Upper lobe of left lung (tissue), 6 donors: ENCODE measurements around the gene ADAT2. TPM values are rescaled to one million over a fixed set of nuclear protein-coding genes. Genes with fewer than 3 reads are reported as not detected.

Experiments used
- ATAC-seq, 2 donors: fragments of 200-7000 bp; cut with Tn5 transposase; one replicate each; pipeline ENCODE4 v1.9.1; 2022; ENCODE audit warnings: mild to moderate bottlenecking in 2 of 2, moderate library complexity in 2 of 2; ENCODE audit not compliant: low FRiP score in 2 of 2
- DNase-seq, 2 donors: peaks; one replicate each; pipeline ENCODE4 v3.0.0-alpha.2; 2019 to 2020
- H3K27ac ChIP-seq, 4 donors: fragments of 200-600 bp; sonication (generic); one replicate each; pipeline ENCODE4 v1.5.1; 2016 to 2019
- H3K27me3 ChIP-seq, 4 donors: fragments of 200-600 bp; sonication (generic); one replicate each; pipeline ENCODE4 v1.5.1; 2017 to 2019
- H3K36me3 ChIP-seq, 4 donors: fragments of 200-600 bp; sonication (generic); one replicate each; pipeline ENCODE4 v1.5.1; 2016 to 2019
- H3K4me1 ChIP-seq, 4 donors: fragments of 200-600 bp; sonication (generic); one replicate each; pipeline ENCODE4 v1.5.1; 2018 to 2019
- H3K4me3 ChIP-seq, 4 donors: fragments of 200-600 bp; sonication (generic); one replicate each; pipeline ENCODE4 v1.5.1; 2017 to 2019; ENCODE audit warnings: mild to moderate bottlenecking in 2 of 4, moderate library complexity in 1 of 4
- H3K9me3 ChIP-seq, 4 donors: fragments of 200-600 bp; sonication (generic); one replicate each; pipeline ENCODE4 v1.5.1; 2018 to 2019
- EP300 ChIP-seq, 4 donors: sonication (generic); formaldehyde crosslinking; IDR thresholded peaks; one replicate each; pipeline ENCODE4 v1.5.1; 2017; ENCODE audit warnings: antibody characterized with exemption in 4 of 4, control low read depth in 2 of 4
- POLR2A ChIP-seq, 4 donors: fragments of 450-650 bp; IDR thresholded peaks; one replicate each; pipeline ENCODE4 v1.5.1; 2016 to 2017; ENCODE audit warnings: antibody characterized with exemption in 4 of 4, mild to moderate bottlenecking in 2 of 4
- POLR2AphosphoS5 ChIP-seq, 2 donors: sonication (generic); formaldehyde crosslinking; IDR thresholded peaks; one replicate each; pipeline ENCODE4 v1.5.1; 2017; ENCODE audit warnings: antibody characterized with exemption in 2 of 2
- WGBS, 2 donors: methylation state at CpG; one replicate each; pipeline ENCODE4 v1.1.5; 2017 to 2018; 5-methylcytosine and 5-hydroxymethylcytosine counted together
- total RNA-seq, 6 donors: library from RNA; depleted of rRNA in 4 of 6; stranded (reverse); fragments of >200 nt in 4 of 6; gene quantifications; one replicate each; pipeline versions ENCODE4 v1.1.0 to v1.2.1, GENCODE V29; 2016 to 2021
- TF ChIP-seq, protein P1 (sequence below), 6 experiments: fragments of 450-650 bp in 4 of 6; fragments of 200-600 bp in 2 of 6; sonication (generic) in 2 of 6; IDR thresholded peaks; one replicate each; pipeline ENCODE4 v1.5.1; 2016 to 2019; ENCODE audit warnings: antibody characterized with exemption in 6 of 6
- donor health status: DM: no; HTN: no; CAD: no; lungs with moderate emphysema.
- donor health status: DM: no; HTN: yes; CAD: no; lungs with severe emphysema.

ADAT2 gene
- total RNA-seq, 6 donors from 2014 or later = 4.9 to 11.5 (median 6.8) TPM

DNA sequence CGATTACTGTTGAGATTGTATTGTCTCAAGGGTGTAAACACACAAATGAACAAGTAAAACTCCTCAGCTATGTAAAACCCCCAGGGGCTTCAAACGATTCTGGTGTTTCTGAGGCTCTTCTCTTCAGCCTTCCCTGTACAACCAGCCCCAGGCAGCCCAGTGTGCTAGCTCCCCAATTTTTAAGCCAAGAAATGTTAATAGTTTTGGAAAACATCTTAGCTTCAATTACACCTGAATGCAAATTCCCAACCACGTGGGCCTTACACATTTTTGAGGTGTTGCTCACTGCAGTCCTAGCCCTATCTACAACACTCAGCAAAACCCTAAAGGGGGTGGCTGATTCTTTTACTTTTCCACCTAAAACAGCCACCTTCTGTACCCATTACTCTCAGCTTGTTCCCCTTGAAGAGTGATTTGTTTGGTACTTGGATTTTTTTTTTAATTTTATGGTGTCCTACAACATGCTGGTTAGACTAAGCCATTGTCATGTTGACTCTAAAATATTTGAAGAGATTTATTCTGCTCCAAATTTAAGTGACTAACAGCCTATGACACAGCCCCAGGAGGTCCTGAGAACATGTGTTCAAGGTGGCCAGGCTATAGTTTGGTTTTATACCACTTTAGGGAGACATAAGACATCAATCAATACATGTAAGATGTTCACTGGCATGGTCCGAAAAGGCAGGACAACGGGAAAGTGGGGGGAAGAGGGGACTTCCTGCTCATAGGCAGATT, 48.7 kb downstream of the ADAT2 start:
- ATAC-seq = no peak
- H3K4me1 ChIP-seq = peaks cover 9 to 23% (median 12%) of the 10 kb centered on the region in 4 donors
- H3K27me3 ChIP-seq = no peaks in the 10 kb centered on the region
- H3K9me3 ChIP-seq = no peaks in the 10 kb centered on the region
- DNase-seq = no peak
- H3K36me3 ChIP-seq = no peaks in the 10 kb centered on the region
- 69 to 76% methylated on average over 5 of the region's 5 CpGs for WGBS, 2 donors
- no peak overlapping the region for H3K27ac ChIP-seq
- no peak for TF ChIP-seq POLR2A (IDR thresholded peaks at IDR 0.05)
- TF ChIP-seq POLR2AphosphoS5 (IDR thresholded peaks at IDR 0.05) = no peak
- TF ChIP-seq EP300 (IDR thresholded peaks at IDR 0.05) = no peak
- TF ChIP-seq, protein P1, sequence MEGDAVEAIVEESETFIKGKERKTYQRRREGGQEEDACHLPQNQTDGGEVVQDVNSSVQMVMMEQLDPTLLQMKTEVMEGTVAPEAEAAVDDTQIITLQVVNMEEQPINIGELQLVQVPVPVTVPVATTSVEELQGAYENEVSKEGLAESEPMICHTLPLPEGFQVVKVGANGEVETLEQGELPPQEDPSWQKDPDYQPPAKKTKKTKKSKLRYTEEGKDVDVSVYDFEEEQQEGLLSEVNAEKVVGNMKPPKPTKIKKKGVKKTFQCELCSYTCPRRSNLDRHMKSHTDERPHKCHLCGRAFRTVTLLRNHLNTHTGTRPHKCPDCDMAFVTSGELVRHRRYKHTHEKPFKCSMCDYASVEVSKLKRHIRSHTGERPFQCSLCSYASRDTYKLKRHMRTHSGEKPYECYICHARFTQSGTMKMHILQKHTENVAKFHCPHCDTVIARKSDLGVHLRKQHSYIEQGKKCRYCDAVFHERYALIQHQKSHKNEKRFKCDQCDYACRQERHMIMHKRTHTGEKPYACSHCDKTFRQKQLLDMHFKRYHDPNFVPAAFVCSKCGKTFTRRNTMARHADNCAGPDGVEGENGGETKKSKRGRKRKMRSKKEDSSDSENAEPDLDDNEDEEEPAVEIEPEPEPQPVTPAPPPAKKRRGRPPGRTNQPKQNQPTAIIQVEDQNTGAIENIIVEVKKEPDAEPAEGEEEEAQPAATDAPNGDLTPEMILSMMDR (IDR thresholded peaks at IDR 0.05) = no peak
- H3K4me3 ChIP-seq = no peak overlapping the region

DNA sequence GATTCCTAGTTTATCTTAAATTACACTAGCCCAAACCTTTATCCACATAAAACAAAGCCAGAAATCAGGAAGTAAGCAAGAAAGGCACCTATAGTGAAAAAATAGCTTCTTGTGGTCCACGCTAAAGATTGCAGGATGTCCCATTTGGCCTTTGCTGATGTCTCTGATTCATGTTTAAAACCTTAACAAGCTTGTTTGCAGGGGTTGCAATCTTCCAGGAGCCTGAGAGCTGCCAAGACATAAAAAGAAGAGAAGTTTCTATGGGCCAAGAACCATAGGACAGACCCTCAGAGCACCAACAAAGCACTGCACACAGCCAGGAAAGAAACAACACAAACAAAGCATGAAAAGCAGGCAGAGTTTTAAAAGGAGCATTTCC, 49.4 kb downstream of the ADAT2 start:
- no peak for ATAC-seq
- WGBS, 2 donors = 52 to 54% methylated on average over 1 of the region's 1 CpG

DNA sequence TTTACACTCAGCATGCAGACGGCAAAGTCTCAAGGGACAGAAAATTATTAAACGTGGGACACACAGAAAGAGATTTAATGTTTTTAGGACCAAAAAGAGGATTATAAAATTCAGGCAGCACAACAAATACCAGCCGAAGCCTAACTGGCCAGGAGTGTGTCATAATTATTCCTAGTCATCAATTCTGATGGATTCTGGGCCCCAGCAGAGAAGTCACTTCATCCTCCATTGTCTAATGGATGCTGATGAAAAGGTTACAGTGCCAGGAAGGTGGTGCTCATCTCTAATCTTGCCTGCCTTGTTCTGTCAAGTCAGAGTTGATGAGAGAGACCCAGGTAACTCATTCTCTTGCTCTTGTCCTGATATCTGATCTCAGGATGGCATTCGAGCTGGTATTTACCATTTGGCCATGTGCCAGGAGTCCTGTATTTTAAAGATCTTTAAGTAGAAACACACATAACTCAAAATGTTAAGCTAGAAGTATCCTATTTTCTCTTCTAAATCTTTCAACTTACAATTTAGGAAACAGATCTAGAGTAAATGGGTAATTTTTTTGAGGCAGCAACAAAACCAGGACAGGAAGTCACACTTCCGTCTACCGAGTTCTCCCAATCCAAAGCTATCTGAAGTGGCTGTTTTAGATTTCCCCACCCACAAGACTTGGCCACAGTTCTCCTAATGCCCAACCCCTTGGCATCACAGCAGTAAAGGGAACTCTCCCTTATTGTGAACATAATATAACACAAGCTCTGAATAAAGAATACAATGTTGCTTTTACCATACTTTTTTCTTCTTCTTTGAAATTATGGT, 50.0 kb downstream of the ADAT2 start:
- Histone ChIP-seq H3K27ac (peak overlapping the region; percentile 23 to 64 (median 44)), H3K36me3 (no peaks in the 10 kb centered on the region), H3K4me1 (peaks cover 9 to 23% (median 12%) of the 10 kb centered on the region in 4 donors), H3K9me3 (no peaks in the 10 kb centered on the region), H3K27me3 (no peaks in the 10 kb centered on the region), H3K4me3 (no peak overlapping the region)
- WGBS, 2 donors = 37 to 38% methylated on average over 6 of the region's 6 CpGs
- ATAC-seq = peak; percentile 56 to 67
- TF ChIP-seq POLR2AphosphoS5 (IDR thresholded peaks at IDR 0.05) (no peak), POLR2A (IDR thresholded peaks at IDR 0.05) (no peak), EP300 (IDR thresholded peaks at IDR 0.05) (no peak)
- TF ChIP-seq, protein P1 (IDR thresholded peaks at IDR 0.05) = no peak
- DNase-seq = peak in 1 of 2 donors; percentile 70

More for the DNA sequence above, 49.4 kb downstream of the ADAT2 start:
- no peaks in the 10 kb centered on the region for H3K9me3 ChIP-seq
- H3K4me3 ChIP-seq = no peak overlapping the region
- DNase-seq = no peak
- no peaks in the 10 kb centered on the region for H3K36me3 ChIP-seq
- H3K4me1 ChIP-seq = peaks cover 9 to 23% (median 12%) of the 10 kb centered on the region in 4 donors
- TF ChIP-seq POLR2A (IDR thresholded peaks at IDR 0.05) (no peak), POLR2AphosphoS5 (IDR thresholded peaks at IDR 0.05) (no peak), EP300 (IDR thresholded peaks at IDR 0.05) (no peak)
- TF ChIP-seq, protein P1 (IDR thresholded peaks at IDR 0.05) = no peak
- peak overlapping the region in 1 of 4 donors; percentile 64 for H3K27ac ChIP-seq
- no peaks in the 10 kb centered on the region for H3K27me3 ChIP-seq

- Histone ChIP-seq H3K27me3 (no peaks in the 10 kb centered on the region), H3K9me3 (no peaks in the 10 kb centered on the region), H3K27ac (peak overlapping the region in 1 of 4 donors; percentile 23), H3K4me1 (peaks cover 9 to 23% (median 12%) of the 10 kb centered on the region in 4 donors), H3K36me3 (no peaks in the 10 kb centered on the region), H3K4me3 (no peak overlapping the region)
- DNase-seq (no peak), ATAC-seq (no peak)
- 76 to 89% methylated on average over 7 of the region's 7 CpGs for WGBS, 2 donors
- no peak for TF ChIP-seq POLR2A (IDR thresholded peaks at IDR 0.05)
Observed at GRCh38 chr6:143399775-143400174, 50.7 kb downstream of the ADAT2 start.

DNA sequence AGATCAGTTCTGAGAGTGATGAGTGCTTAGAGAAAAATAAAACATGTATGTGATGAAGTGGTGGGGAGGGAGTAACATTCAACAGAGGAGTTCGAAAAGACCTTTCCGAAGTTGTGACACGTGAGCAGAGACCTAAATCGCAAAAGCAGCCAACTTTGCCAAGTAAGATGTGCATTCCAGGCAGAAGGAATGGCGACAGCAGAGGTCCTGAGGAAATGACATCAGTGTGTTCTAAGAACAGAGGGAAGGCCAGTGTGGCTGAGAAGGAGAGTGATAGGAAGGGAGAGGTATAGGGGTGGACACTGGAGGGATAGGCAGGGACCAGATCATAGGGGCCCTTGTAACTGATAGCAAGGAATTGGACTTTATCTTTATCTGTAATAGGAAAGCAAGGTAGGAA, 51.3 kb downstream of the ADAT2 start:
- Histone ChIP-seq H3K27ac (no peak overlapping the region), H3K4me3 (no peak overlapping the region), H3K9me3 (no peaks in the 10 kb centered on the region), H3K4me1 (peaks cover 9 to 23% (median 12%) of the 10 kb centered on the region in 4 donors), H3K27me3 (no peaks in the 10 kb centered on the region), H3K36me3 (no peaks in the 10 kb centered on the region)
- 75 to 89% methylated on average over 5 of the region's 5 CpGs for WGBS, 2 donors
- no peak for ATAC-seq
- DNase-seq = no peak
- TF ChIP-seq POLR2A (IDR thresholded peaks at IDR 0.05) (no peak), POLR2AphosphoS5 (IDR thresholded peaks at IDR 0.05) (no peak), EP300 (IDR thresholded peaks at IDR 0.05) (no peak)
- TF ChIP-seq, protein P1 (IDR thresholded peaks at IDR 0.05) = no peak
